ENCODE measurements around the gene CGB1.
"Not testable (repeated sequence)": the region's sequence is repeated elsewhere in the genome, so short reads cannot be mapped to it uniquely, and the experiment has no call there.

Gene CGB1

GRCh38 chr19:49056101-49056901 is 19.6 kb upstream of the CGB1 start:
- Histone ChIP-seq H3K4me2 (ENCODE audit: low read length) (peak overlapping the region; percentile 61), H3K79me2 (ENCODE audit: insufficient read depth, low read length) (no peaks in the 10 kb centered on the region), H3K9me2 (ENCODE audit: low read depth, low read length) (no peaks in the 10 kb centered on the region), H3K36me3 (ENCODE audit: insufficient read depth, low read length) (no peaks in the 10 kb centered on the region), H3K9ac (ENCODE audit: low read length) (no peak overlapping the region; the same call in 1 of the 2 replicates), H3K4me3 (ENCODE audit: low read depth, low read length, poor library complexity, severe bottlenecking) (peak overlapping the region; percentile 50), H4K20me1 (ENCODE audit: insufficient read depth, low read length) (no peaks in the 10 kb centered on the region), H3K4me1 (ENCODE audit: insufficient read depth, low read length, severe bottlenecking) (peaks cover 4% of the 10 kb centered on the region), H3F3A (ENCODE audit: insufficient read depth, low read length) (no peaks in the 10 kb centered on the region), H3K27me3 (ENCODE audit: insufficient read depth, low read length) (peaks cover 5% of the 10 kb centered on the region; the same call in 1 of the 2 replicates), H3K27ac (ENCODE audit: low read depth, low read length, poor library complexity, severe bottlenecking) (no peak overlapping the region), H2AFZ (ENCODE audit: low read length) (no peak overlapping the region), H3K9me3 (ENCODE audit: low read length) (no peaks in the 10 kb centered on the region)
- no peak for TF ChIP-seq EZH2 (IDR thresholded peaks at IDR 0.05; ENCODE audit: borderline replicate concordance, low read length)
- peak; percentile 17; the same call in 1 of the 2 replicates for TF ChIP-seq CTCF (IDR thresholded peaks at IDR 0.05; ENCODE audit: low read length)

DNA sequence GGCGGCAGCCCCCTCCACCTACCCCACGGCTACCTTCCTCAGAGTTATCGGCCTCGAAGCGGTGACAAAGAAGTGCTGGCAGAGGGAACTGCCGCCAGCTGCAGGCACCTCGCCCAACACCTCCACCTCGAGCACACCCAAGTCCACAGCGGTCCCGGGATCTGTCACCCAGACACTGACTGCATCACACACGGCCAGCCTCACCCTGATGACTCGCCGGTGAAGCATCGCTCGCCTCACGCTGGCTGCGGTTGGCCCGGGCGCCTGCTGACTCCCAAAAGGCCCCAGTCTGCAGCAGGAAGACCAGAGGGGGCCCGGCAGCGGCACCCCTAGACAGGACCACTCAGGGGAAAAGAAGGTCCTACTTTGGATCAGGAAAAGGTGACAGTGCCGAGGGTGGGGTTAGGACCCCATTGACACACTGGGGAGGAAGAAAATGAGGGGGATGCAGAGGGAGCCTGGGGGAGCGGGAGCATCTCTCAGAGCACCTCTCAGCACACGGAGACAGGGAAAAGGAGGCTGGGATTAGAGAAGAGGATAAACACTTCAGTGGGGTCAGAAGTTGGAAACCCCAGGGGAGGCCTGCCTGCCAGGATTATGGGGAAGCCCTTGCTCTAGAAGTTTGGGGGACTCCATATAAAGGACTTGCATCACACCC is 13.8 kb upstream of the CGB1 start:
- H2AFZ ChIP-seq (ENCODE audit: low read length); H3K4me2 ChIP-seq (ENCODE audit: low read length); H3K36me3 ChIP-seq (ENCODE audit: insufficient read depth, low read length); H3K9me2 ChIP-seq (ENCODE audit: low read depth, low read length); H3K27ac ChIP-seq (ENCODE audit: low read depth, low read length, poor library complexity, severe bottlenecking); H3F3A ChIP-seq (ENCODE audit: insufficient read depth, low read length); H3K4me1 ChIP-seq (ENCODE audit: insufficient read depth, low read length, severe bottlenecking); H3K4me3 ChIP-seq (ENCODE audit: low read depth, low read length, poor library complexity, severe bottlenecking); H3K79me2 ChIP-seq (ENCODE audit: insufficient read depth, low read length); H4K20me1 ChIP-seq (ENCODE audit: insufficient read depth, low read length); H3K27me3 ChIP-seq (ENCODE audit: insufficient read depth, low read length); H3K9ac ChIP-seq (ENCODE audit: low read length); H3K9me3 ChIP-seq (ENCODE audit: low read length): not testable (repeated sequence)

- H3F3A ChIP-seq (ENCODE audit: insufficient read depth, low read length); H3K36me3 ChIP-seq (ENCODE audit: insufficient read depth, low read length); H3K27me3 ChIP-seq (ENCODE audit: insufficient read depth, low read length); H3K9me2 ChIP-seq (ENCODE audit: low read depth, low read length); H3K27ac ChIP-seq (ENCODE audit: low read depth, low read length, poor library complexity, severe bottlenecking); H3K4me1 ChIP-seq (ENCODE audit: insufficient read depth, low read length, severe bottlenecking); H3K4me3 ChIP-seq (ENCODE audit: low read depth, low read length, poor library complexity, severe bottlenecking); H2AFZ ChIP-seq (ENCODE audit: low read length); H3K4me2 ChIP-seq (ENCODE audit: low read length); H3K79me2 ChIP-seq (ENCODE audit: insufficient read depth, low read length); H3K9ac ChIP-seq (ENCODE audit: low read length); H3K9me3 ChIP-seq (ENCODE audit: low read length); H4K20me1 ChIP-seq (ENCODE audit: insufficient read depth, low read length): not testable (repeated sequence)
These were observed 13.1 kb upstream of the CGB1 start for GRCh38 chr19:49049834-49050233.

GRCh38 chr19:49049011-49049410 is 12.3 kb upstream of the CGB1 start, which contains the start of gene CGB8:
Gene CGB8 (minus strand): TSS chr19:49049111. CDS start chr19:49048739, 372 bp downstream.
- H3K27me3 ChIP-seq (ENCODE audit: insufficient read depth, low read length); H3K9ac ChIP-seq (ENCODE audit: low read length); H3F3A ChIP-seq (ENCODE audit: insufficient read depth, low read length); H4K20me1 ChIP-seq (ENCODE audit: insufficient read depth, low read length); H3K4me3 ChIP-seq (ENCODE audit: low read depth, low read length, poor library complexity, severe bottlenecking); H3K9me3 ChIP-seq (ENCODE audit: low read length); H3K4me2 ChIP-seq (ENCODE audit: low read length); H3K79me2 ChIP-seq (ENCODE audit: insufficient read depth, low read length); H3K36me3 ChIP-seq (ENCODE audit: insufficient read depth, low read length); H3K9me2 ChIP-seq (ENCODE audit: low read depth, low read length); H3K27ac ChIP-seq (ENCODE audit: low read depth, low read length, poor library complexity, severe bottlenecking); H3K4me1 ChIP-seq (ENCODE audit: insufficient read depth, low read length, severe bottlenecking); H2AFZ ChIP-seq (ENCODE audit: low read length): not testable (repeated sequence)

DNA sequence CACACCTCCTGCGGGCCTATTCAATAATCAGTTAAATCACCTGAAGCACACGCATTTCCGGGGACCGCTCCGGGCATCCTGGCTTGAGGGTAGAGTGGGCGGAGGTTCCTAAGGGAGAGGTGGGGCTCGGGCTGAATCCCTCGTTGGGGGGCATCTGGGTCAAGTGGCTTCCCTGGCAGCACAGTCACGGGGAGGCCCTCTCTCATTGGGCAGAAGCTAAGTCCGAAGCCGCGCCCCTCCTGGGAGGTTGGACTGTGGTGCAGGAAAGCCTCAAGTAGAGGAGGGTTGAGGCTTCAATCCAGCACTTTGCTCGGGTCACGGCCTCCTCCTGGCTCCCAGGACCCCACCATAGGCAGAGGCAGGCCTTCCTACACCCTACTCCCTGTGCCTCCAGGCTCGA is 6.9 kb upstream of the CGB1 start, which contains the start of gene CGB5:
TSS of gene CGB5 (plus strand) at position 301 of the 400 bp plus-strand sequence. CDS start 362 bp downstream, outside the sequence.
- not testable (repeated sequence) for H3K4me2 ChIP-seq (ENCODE audit: low read length)

GRCh38 chr19:49042666-49043065 is 6.0 kb upstream of the CGB1 start:
- not testable (repeated sequence) for H3K27ac ChIP-seq (ENCODE audit: low read depth, low read length, poor library complexity, severe bottlenecking); H3K36me3 ChIP-seq (ENCODE audit: insufficient read depth, low read length); H3K9me3 ChIP-seq (ENCODE audit: low read length); H3K9ac ChIP-seq (ENCODE audit: low read length); H3K4me2 ChIP-seq (ENCODE audit: low read length); H3F3A ChIP-seq (ENCODE audit: insufficient read depth, low read length); H3K79me2 ChIP-seq (ENCODE audit: insufficient read depth, low read length); H4K20me1 ChIP-seq (ENCODE audit: insufficient read depth, low read length); H3K27me3 ChIP-seq (ENCODE audit: insufficient read depth, low read length); H3K4me1 ChIP-seq (ENCODE audit: insufficient read depth, low read length, severe bottlenecking); H3K9me2 ChIP-seq (ENCODE audit: low read depth, low read length); H2AFZ ChIP-seq (ENCODE audit: low read length); H3K4me3 ChIP-seq (ENCODE audit: low read depth, low read length, poor library complexity, severe bottlenecking)

More for the DNA sequence above, 6.9 kb upstream of the CGB1 start, which contains the start of gene CGB5:
- H3K4me3 ChIP-seq (ENCODE audit: low read depth, low read length, poor library complexity, severe bottlenecking); H3K36me3 ChIP-seq (ENCODE audit: insufficient read depth, low read length); H2AFZ ChIP-seq (ENCODE audit: low read length); H3K27ac ChIP-seq (ENCODE audit: low read depth, low read length, poor library complexity, severe bottlenecking); H3K9me2 ChIP-seq (ENCODE audit: low read depth, low read length); H3K4me1 ChIP-seq (ENCODE audit: insufficient read depth, low read length, severe bottlenecking); H3K79me2 ChIP-seq (ENCODE audit: insufficient read depth, low read length); H3K9me3 ChIP-seq (ENCODE audit: low read length); H3F3A ChIP-seq (ENCODE audit: insufficient read depth, low read length); H3K9ac ChIP-seq (ENCODE audit: low read length); H4K20me1 ChIP-seq (ENCODE audit: insufficient read depth, low read length); H3K27me3 ChIP-seq (ENCODE audit: insufficient read depth, low read length): not testable (repeated sequence)

All from OCI-LY1 (cell line).